ENCODE results near the gene REXO4.

GRCh38 chr9:133449760-133450159, 31.9 kb upstream of the REXO4 start:
- TF ChIP-seq CTCF (tag by site-specific recombination; IDR thresholded peaks at IDR 0.05): no peak
- no peak for TF ChIP-seq ZNF18 (tag by site-specific recombination; IDR thresholded peaks at IDR 0.05)
- no peak for TF ChIP-seq ZNF514 (tag by site-specific recombination; IDR thresholded peaks at IDR 0.05)
- TF ChIP-seq ZBTB26 (tag by site-specific recombination; optimal IDR thresholded peaks at IDR 0.05): no peak
- no peak for TF ChIP-seq ZBTB8A (tag by site-specific recombination; IDR thresholded peaks at IDR 0.05)

Measured in HEK293 (cell line).